GM06990 (cell line): ENCODE measurements around the gene ZNF669.

Experiments used
- DNase-seq: peaks from one replicate; pipeline ENCODE4 v3.0.0-alpha.2; 2011; ENCODE audit not compliant: insufficient read length; ENCODE audit errors: extremely low read depth
- H3K27me3 ChIP-seq: replicated peaks from 2 replicates; pipeline ENCODE4 v1.6.0; 2011; ENCODE audit warnings: low read length; ENCODE audit not compliant: control insufficient read depth, insufficient read depth
- H3K36me3 ChIP-seq: 2 replicates; pipeline ENCODE4 v1.5.1; 2011; ENCODE audit warnings: low read length; ENCODE audit not compliant: control insufficient read depth, insufficient read depth
- H3K4me3 ChIP-seq: replicated peaks from 2 replicates; pipeline ENCODE4 v1.5.1; 2011; ENCODE audit warnings: low read depth, mild to moderate bottlenecking, control low read depth, low read length
- CTCF ChIP-seq: IDR thresholded peaks from 2 replicates; pipeline ENCODE4 v1.5.1; 2011; ENCODE audit warnings: low read length, control low read depth, mild to moderate bottlenecking, inconsistent platforms; ENCODE audit not compliant: insufficient read depth, poor library complexity, severe bottlenecking

Gene ZNF669

GRCh38 chr1:247060771-247061170, 43.4 kb downstream of the ZNF669 start:
- no peaks in the 10 kb centered on the region for H3K27me3 ChIP-seq
- TF ChIP-seq CTCF = no peak
- H3K4me3 ChIP-seq = no peak overlapping the region
- DNase-seq = no peak
- no peaks in the 10 kb centered on the region for H3K36me3 ChIP-seq

- H3K36me3 ChIP-seq = no peaks in the 10 kb centered on the region
- DNase-seq = no peak
- no peak for TF ChIP-seq CTCF
- no peaks in the 10 kb centered on the region for H3K27me3 ChIP-seq
- H3K4me3 ChIP-seq = no peak overlapping the region
These were observed 48.1 kb downstream of the ZNF669 start for GRCh38 chr1:247056071-247056470.

DNA sequence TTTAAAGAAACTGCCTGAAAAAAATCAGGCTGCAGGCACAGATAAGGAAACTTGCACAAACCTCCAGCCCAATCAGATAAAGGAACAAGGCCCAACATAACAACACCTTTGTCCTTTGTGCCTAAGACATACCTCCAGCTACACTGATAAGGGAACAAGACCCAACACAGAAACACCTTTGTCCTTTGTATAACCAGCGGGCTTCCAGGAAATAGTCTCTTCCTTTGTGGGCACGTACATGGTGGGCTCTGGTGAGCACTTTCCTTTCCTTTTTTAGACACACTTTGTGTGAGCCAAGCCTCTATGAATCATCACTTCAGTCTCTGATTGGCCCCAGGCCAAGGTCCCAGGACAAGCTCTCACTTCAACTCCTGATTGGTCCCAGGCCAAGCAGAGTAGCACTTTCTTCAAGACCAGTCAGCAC, 49.2 kb downstream of the ZNF669 start:
- Histone ChIP-seq H3K36me3 (no peaks in the 10 kb centered on the region), H3K27me3 (no peaks in the 10 kb centered on the region), H3K4me3 (no peak overlapping the region)
- no peak for DNase-seq
- TF ChIP-seq CTCF = no peak
